ENCODE results near the gene PRKCD.
"Not testable (repeated sequence)": the region's sequence is repeated elsewhere in the genome, so short reads cannot be mapped to it uniquely, and the experiment has no call there.

PRKCD gene

DNA sequence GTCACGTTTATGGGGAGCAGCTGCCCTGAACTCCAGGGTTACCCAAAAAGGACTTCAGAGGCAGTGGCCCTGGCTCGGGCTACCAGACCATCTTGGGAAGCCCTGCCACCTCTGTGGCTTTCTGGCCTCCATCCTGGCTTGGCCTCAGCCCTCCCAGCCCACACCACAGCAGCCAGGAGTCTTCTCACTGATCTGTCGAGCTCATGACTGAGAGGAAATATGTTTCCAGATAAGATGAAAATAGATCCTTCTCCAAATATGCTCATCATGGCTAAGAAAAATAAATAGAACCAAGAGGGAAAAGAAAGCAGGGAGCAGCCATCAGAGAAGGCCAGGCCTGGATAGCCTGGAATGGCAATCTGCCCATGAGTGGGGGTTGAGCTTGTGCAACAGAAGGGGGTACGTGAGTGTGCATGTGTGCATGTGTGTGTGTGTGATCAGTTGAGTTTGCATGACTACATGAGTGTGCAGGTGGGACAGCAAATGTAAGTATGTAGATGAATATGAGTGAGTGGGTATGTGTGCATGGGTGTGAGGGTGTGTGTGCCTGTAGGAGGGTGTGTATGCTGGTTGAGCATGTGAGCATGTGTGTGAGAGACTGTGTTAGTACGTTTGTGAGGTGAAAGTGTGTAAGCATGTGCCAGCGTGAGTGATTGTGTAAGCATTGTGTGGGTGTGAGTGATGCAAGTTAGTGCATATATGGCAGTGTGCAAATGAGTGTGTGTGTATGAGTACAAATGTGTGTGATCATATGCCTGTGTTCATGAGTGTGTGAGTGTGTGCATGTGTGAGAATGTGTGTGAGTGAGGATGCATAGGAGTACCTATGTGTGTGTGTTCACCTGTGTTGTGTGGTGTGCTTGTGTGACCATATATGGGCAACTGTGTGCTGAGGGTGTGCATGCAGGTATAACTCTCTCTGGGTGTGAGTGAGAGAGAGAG is 20.8 kb upstream of the PRKCD start:
- ATAC-seq (no peak), DNase-seq (no peak)

DNA sequence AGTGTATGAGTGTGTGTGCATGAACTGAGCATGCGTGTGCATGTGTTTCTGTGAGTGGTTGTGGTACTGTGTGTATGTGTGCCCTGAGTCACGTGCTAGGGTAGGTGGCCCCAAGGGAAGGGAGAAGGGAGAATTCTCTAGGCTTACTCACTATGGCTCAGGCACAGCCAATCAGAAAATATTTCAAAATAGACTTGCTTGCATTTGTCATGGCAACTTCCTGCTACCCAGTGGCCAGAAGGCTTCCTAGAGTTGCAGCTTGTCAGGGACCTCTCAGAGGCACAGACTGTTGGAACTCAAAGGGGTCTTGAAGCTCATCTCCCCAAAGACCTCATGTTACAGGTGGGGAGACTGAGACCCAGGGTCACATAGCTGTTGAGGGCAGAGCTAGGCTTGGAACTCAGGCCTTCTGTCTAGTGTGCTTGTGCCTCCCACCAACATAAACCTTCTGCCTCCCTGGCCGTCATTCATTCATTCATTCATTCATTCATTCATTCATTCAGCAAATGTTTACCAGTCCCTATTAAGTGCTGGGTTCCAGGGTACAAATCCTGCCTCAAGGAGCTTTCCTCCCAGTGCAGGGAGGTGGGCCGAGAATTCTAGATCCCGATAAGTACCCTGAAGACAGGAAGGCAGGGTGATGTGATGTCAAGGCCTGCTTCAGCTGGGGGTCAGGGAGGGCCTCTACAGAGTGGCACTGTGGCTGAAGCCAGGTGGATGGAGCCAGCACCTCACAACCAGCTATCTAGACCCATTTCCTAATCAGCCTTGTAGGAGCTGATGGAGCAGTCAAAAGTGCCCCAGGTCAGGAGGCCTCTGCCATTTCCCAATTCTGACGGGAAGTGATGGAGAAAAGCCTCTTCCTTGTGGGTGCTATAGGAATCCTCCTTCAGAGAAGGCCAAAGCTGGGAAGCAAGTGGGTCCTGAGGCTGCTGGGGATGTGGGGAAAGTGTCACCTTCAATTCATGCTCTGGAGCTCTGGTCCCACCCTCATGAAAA is 19.9 kb upstream of the PRKCD start:
- DNase-seq (no peak), ATAC-seq (peak; percentile 58)

DNA sequence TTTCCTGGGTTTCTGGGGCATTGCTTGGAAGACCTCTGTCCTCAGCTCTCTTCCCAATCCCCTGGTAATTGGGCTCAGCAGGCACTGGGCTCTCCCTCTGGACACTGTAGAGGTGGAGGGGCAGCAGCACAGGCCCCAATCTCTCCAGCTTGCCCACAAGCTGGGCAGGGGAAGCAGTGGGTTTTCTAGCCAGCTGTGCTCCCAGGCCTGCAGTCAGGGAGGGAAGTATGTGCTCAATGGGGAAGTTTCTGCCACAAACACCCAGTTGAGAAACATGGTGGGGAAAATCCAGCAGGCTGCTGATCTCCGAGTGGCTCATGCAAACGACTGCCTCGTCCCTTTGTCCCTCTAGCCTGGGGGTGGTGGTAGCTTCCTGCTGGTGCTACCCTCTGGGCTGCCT is 18.0 kb upstream of the PRKCD start:
- no peak for ATAC-seq
- no peak for DNase-seq

DNA sequence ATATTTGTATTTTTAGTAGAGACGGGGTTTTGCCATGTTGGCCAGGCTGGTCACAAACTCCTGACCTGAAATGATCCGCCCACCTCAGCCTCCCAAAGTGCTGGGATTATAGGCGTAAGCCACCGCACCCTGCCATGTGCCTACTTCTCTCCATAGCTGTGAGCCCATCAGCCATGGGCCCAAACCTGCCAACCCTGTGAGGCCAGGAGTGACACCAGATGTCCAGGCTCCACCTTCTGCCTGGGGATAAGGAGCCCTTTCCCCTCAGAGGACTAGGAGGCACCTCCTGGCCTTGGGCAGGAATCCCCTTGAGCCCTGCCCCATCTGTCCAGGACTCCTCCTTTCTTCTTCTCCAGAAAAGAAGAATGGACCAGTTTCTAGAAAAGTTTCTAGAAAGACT is 16.6 kb upstream of the PRKCD start:
- ATAC-seq (no peak), DNase-seq (no peak)

DNA sequence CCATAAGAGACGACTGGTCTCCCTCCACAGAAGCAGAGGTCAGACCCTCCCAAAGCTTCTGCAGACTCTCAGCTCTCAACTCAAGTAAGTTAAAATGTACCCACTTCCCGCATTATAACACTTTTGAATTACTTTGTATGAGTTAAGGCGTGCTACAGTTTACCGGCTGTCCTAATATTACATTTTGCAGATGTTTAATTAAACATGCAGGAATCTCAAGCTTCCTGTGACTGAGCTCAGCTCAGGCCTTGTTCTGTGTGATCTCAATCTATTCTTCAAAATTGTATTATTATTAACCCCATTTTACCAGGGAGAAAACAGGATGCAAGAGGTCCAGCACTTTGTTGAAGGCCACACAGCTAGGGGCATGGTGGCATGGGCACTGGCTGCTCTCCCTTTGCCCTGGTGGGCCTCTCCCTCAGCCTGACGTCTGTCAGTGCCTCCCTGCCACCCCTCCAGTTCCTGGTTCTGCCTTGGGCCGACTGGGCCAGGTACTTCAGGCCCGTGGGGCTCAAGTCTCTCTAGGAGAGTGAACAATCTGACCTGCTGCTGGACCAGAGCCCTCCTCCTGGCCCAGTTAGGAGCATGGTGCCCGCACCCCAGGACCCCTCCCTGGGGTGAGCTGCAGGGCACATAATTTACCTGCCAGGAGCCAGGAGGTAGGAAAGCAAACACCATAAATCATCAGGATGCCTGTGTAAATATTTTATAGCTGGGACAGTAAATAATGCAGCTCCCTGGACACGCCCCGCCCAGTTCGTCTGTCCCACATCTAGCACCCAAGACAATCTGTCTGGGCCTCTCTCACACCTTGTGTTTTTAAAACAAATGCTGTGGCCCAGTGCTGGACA is 15.9 kb upstream of the PRKCD start:
- DNase-seq (no peak), ATAC-seq (no peak)

DNA sequence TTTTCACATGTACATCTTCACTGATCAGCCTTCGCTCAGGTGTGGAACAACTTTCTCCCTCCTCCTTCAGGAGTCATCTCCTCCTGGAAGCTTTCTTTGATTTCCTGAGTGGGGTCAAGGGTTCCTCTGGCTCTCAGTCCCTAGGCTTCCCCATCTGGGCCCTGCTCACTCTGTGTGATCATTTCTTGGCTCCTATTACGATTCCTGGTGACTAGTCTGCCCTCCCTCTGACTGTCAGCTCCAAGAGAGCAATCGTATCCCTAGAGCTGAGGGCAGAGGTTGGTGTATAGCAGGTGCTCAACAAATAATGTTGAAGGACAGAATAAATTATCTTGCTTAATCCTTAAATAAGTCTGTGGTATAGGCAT is 15.3 kb upstream of the PRKCD start:
- no peak for DNase-seq
- no peak for ATAC-seq

DNA sequence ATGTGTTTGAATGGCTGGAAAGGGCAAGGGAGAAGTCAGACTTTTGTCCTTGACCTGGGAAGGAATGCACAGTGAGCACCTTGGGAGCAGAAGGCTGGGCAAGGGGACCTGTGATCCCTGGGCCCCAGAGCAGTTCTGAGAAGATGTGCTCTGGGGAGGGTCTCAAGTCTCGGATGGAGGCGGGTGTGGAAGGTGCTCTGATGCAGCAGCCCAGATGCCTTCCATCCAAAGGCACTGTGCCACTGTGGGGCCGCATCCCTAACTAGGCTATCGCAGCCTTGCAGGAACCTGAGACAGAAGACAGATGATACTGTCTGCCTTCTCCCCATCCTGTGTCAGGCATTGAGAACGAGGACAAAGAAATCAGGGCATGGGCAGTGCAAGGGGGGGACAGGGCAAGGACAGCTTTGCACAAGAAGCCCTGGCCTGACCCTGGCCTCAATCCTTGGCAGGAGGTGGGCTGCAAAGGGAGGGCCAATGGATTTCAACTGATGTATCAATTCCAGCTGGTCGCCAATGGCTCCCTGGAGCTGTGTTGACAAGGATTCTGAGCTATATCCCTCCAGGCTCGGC is 14.6 kb upstream of the PRKCD start:
- no peak for ATAC-seq
- DNase-seq = no peak

DNA sequence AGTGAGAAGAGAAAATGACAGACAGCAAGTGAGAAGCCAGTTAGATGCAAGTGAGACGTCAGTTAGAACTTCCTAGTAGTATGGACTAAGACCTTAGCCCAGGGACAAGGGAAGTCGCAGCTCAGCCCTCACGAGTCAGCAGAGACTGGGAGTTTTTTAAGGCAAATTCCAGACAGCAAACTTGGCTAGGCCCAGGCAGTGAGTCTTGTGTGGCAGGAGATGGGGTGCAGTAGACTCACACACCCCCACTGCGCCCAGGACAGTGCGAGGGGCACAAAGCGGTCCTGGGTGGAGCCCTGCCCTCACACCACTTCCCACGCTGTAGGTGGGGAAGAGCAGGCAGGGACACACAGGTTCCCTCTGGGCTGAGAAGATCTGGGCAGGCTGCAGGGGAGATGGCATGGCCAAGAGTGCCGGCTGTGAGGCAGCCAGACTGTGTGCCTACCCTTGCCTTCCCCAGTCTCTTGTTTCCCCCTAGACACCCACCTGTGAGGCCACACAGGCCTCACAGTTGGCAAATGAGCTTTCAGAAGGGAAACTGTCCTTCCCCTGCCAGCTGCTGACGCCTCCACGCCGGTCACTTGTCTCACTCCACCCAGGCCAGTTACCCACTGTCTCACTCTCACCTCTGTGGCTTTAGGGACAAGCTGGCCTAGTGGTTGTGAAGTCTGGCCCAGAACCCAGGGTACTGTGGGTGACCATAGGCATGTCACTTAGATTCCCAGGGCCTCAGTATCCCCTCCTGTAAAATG is 13.7 kb upstream of the PRKCD start:
- no peak for DNase-seq
- ATAC-seq = no peak

DNA sequence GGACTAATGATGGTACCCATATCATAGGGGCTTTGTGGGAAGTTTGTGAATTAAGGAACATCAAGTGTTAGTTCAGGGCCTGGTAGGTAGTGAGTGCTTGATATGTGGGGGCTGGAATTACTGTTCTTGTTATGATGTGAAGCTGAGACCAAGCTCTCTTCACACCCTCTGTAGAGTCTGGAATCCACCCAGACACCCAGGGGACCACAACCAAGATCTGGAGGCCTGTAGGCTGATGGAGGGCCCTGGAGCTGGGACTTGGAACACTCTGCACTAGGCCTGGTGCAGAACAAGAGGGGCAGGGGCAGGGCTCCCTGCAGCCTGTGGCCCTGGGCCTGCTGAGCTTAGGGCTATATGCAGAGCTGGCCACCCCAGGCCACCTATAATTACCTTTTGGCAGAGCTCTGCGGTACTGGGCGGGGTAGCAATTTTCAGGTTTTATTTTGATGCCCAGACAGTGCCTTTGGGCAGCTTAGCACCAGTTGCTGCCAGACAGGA is 13.1 kb upstream of the PRKCD start:
- DNase-seq (no peak), ATAC-seq (no peak)

DNA sequence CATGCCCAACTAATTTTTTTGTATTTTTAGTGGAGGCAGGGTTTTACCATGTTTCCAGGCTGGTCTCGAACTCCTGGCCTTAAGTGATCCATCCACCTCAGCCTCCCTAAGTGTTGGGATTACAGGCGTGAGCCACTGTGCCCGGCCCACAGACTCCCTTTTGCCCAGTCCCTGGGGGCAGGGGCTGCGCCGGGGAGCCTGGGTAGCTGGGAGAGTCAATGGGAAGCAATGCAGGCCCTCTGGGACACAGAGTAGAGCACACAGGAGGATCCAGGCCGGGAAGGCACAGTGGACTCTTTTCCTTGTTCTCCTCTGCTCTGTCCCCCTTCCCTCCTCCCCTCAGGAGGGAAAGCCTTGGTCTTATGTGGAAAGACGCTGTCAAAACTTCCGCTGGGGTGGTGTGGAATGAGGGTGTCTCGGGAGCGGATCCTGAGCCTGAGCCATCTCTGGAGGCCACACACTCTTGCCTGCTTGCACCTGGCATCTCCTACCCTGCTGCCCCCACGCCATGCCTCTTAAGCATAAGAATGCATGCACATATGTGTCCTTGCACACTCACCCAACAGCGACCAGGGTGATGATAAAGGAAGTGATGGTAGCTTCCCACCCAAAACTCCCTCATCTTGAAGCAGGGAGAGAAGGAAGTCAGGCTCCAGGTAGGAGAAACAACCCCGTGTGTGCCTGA is 11.9 kb upstream of the PRKCD start:
- ATAC-seq (no peak), DNase-seq (no peak)

DNA sequence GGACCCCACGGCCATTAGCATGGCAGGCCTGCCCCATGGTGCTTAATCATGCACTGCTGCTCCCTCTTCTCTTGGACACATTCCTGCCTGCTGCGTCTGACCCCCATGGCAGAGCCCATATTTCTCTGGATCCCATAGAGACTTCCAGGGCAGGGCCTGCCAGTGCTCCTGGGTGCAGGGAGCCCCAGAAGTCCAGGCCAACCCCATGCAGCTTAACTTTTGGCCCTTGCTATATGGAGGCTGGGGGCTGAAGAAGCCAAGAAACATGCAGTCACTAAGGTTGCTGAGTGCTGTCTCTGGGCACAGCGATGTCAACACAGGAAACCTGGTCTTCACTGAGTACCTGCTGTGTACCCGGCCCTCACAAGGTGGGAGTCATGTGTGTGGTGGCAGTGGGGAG is 11.3 kb upstream of the PRKCD start:
- no peak for DNase-seq

DNA sequence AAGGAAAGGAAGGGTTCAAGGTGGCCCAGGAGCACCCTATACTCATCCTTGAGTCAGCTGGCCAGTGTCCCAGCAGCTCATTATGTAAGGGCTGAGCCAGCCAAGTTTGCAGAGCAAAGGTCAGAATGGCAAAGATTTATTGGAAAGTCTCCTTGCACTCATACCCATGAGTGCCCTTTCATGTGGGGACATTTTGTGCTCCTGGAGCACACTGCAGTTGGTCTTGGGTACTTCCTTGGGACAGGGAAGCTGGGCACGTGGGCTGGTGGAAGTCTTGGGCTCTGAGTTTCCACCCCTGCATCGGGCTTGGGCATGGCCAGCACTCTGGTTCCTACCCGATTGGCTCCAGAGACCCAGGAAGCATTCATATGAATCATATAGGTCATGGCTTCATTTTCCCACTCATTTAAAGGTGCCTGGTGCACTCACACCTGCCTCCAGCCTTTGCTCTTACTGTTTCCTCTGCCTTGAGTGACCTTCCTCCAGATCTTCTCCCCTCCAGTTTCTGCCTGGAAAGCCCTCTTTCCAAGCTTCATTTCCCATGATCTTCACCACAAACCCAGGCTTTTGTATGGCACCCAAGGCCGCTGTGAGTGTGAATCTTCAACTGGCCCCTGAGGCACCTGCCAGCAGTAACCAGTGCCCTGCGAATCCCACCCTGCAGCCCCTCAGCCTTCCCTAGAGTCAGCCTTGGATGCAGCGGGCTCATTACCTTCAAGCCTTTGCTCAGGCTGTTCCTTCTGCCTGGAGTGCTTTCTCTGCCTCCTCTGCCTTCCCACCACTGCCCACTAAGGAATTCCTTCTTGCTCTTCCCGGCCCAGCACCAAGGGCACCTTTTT is 10.5 kb upstream of the PRKCD start:
- no peak for ATAC-seq
- no peak for DNase-seq

More for the DNA sequence above, 11.3 kb upstream of the PRKCD start:
- ATAC-seq = no peak

DNA sequence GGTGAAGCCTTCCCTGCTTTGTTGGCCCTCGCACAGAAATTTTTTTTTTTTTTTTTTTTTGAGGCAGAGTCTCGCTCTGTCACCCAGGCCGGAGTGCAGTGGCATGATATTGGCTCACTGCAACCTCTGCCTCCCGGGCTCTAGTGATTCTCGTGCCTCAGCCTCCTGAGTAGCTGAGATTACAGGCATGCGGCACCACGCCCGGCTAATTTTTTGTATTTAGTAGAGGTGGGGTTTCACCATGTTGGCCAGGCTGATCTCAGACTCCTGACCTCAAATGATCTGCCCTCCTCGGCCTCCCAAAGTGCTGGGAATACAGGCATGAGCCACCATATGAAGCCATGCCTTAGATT is 9.9 kb upstream of the PRKCD start:
- not testable (repeated sequence) for DNase-seq, ATAC-seq

DNA sequence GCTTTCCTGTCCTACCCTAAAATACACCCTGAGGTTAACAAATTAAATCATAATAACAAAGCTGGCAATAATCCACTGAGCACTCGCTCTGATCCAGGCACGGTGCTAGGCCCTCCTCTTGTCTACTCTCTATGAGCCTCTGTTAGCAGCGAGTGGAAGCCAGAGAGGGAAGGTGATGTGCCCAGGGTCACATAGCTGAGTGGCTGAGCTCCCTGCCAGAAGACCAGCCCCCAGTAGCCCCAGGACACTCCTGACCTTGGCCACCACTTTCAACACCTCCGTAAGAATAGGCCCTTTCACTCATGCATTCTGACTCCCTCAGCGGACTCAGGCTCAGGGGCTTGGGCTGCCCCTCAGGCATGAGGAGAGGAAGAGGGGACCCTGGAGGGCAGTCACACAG is 9.5 kb upstream of the PRKCD start:
- no peak for ATAC-seq
- no peak for DNase-seq

DNA sequence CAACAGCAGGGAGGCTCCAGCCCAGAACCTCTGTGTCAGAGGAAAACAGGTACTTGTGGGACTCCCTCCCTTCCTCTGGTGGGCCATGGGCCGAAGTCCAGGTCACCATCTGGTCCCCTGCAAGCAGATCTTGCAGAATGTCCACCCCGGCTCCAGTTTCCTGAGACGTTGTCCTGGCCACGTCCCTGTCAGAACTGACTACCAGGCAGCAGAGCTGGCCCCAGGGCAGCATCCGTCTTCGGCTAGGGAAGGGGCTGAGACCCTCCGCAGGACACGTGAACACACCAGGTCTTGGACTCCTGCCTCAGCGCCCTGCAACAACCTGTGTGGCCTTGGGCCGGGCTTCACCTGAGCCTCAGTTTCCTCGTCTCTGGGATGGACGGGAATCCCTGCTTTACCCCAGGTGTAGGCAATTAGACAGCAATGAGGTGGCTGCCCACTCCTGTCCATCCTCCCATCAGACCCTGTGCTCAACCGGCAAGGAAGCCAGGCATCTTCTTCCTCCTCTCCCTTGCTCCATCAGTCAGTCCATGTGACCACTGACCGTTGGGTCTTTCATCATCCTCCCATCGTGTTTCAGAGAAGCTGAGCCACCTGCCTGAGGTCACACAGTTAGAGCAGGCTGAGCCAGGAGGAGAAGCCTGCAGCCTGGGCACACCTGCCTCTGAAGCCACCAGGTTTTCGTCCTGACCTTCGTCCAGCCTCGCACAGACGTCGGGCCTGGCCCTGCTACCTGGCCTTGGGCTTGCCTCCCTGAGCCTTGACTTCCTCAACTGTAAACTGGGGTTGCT is 8.9 kb upstream of the PRKCD start:
- DNase-seq (no peak), ATAC-seq (no peak)

DNA sequence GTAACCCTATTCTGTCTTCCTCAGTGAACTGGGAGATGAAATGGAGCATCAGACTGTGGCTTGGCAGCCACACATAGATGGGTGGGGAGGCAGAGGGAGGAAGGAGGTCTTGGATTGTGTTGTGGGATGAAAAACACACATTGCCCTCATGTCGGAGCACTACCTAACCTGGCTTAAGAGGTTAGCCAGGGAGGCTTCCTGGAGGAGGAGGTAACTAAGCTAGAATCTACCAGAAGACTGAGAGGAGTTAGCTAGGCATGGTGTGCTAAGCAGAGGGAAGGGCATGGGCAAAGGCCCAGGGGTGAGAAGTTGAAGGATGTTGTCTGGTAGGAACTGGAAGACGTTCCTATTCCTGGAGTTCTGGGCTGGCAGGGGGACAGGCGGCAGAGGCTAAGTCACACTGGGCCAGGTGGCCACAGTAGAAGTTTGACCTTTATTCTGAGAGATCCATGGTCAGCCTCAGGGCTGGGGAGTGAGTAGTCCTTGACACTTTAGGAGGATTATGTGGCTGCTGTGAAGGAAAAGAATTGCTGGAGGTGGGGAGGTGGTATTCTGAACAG is 7.7 kb upstream of the PRKCD start:
- no peak for DNase-seq
- ATAC-seq = no peak

DNA sequence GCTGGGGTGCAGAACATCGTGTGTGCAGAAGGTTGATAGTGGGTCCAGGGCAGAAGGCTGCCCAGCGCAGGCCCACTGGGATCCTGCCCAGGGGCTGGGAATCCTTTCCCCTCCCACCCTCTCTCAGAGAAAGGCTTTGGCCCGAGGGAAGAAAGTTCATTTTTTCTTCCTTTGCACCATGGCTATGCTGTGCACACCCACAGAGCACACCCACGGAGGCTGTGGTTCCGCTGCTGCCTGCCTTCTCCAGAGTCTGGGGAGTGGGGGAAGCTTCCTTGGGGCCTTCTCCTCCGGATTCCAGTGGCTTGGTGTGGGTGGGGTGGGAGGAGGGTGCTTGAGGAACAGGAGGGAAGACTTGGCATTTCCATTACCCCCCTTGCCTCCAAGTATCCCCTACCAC is 7.0 kb upstream of the PRKCD start:
- no peak for ATAC-seq
- DNase-seq = no peak

DNA sequence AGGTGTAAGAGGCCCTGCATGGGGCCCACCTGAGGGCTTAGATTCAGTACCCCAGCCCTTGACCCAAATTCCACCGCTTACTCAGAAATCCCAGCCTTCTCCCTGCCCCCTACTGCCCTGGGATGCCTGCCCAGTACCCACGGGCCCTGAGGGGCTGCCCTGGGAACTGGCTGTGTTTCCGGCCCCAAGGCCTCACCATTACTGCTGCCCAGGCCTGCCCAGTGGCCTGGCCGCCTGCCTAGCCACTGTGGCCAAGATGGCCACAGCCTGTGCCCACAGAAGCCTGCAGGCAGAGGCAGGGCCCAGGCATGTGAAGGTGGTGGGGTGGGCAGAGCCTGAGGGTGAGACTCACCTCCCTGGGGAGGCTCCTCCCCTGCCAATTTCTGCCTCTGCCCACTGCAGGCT is 6.1 kb upstream of the PRKCD start:
- ATAC-seq = no peak
- DNase-seq = no peak
